SK-N-SH (cell line): Measurements from ENCODE around the gene CAPNS1.

Experiments
- CTCF ChIP-seq: fragments of 200-600 bp; sonication (generic); IDR thresholded peaks from 2 replicates; pipeline ENCODE4 v1.6.1; 2017; ENCODE audit warnings: antibody characterized with exemption, mild to moderate bottlenecking, moderate library complexity
- EZH2phosphoT487 ChIP-seq: fragments of 200-600 bp; sonication (generic); IDR thresholded peaks from 2 replicates; pipeline ENCODE4 v1.6.1; 2017; ENCODE audit warnings: low read depth, mixed run types, mild to moderate bottlenecking, antibody characterized with exemption, moderate library complexity, borderline replicate concordance
- FOXJ3 ChIP-seq: sonication (generic); formaldehyde crosslinking; IDR thresholded peaks from 2 replicates; pipeline ENCODE4 v1.5.1; 2020; ENCODE audit warnings: mild to moderate bottlenecking, missing genetic modification reagents
- GABPA ChIP-seq: IDR thresholded peaks from 2 replicates; pipeline ENCODE4 v1.4.0; 2012; ENCODE audit warnings: low read depth, mild to moderate bottlenecking
- POLR2AphosphoS5 ChIP-seq: IDR thresholded peaks from 2 replicates; pipeline ENCODE4 v1.6.1; 2012; ENCODE audit warnings: low read depth, low read length
- REST ChIP-seq: IDR thresholded peaks from 2 replicates; pipeline ENCODE4 v1.6.1; 2012; ENCODE audit warnings: mild to moderate bottlenecking, low read depth, low read length, moderate library complexity
- SIN3A ChIP-seq: IDR thresholded peaks from 2 replicates; pipeline ENCODE4 v1.6.1; 2012; ENCODE audit warnings: low read depth, mild to moderate bottlenecking, low read length, moderate library complexity, borderline replicate concordance
- YY1 ChIP-seq: IDR thresholded peaks from 2 replicates; pipeline ENCODE4 v1.4.0; 2012; ENCODE audit warnings: low read depth, mild to moderate bottlenecking
- TF ChIP-seq, protein P1 (sequence below): fragments of 150-350 bp; IDR thresholded peaks from 2 replicates; pipeline ENCODE4 v1.6.1; 2017; ENCODE audit warnings: antibody characterized with exemption, low read length, low read depth, borderline replicate concordance

- TF ChIP-seq EZH2phosphoT487 (no peak), POLR2AphosphoS5 (no peak), REST (no peak), SIN3A (no peak), FOXJ3 (no peak), YY1 (no peak), CTCF (no peak), GABPA (no peak)
- TF ChIP-seq, protein P1, sequence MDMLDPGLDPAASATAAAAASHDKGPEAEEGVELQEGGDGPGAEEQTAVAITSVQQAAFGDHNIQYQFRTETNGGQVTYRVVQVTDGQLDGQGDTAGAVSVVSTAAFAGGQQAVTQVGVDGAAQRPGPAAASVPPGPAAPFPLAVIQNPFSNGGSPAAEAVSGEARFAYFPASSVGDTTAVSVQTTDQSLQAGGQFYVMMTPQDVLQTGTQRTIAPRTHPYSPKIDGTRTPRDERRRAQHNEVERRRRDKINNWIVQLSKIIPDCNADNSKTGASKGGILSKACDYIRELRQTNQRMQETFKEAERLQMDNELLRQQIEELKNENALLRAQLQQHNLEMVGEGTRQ, result no peak
These were observed 21.1 kb downstream of the CAPNS1 start for GRCh38 chr19:36160821-36161596.
